ENCODE measurements around the gene MRTFB. TPM values are rescaled to one million over a fixed set of nuclear protein-coding genes. Genes with fewer than 3 reads are reported as not detected.
A peak's percentile ranks its signal among the peaks of the same experiment; 100 is the strongest.

The MRTFB gene
- total RNA-seq, 1 donor from 2014 or later = 31.8 TPM

DNA sequence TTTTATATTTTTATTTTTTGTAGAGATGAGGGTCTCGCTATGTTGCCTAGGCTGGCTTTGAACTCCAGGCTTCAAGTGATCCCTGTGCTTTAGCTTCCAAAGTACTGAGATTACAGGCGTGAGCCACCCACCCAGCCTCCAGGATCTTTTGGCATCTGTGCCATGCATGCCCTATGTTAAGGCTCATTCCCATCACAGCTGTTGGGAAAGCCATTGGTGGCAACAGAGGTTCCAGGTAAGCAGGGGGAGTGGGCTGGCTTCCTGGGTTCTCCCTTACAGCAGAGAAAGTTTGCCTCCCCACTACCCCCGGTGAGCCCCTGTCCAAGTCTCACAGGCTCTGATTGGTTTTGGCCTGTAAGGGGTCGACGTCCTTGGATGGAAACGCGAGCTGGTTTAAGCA lies 8.9 kb upstream of the MRTFB start:
- DNase-seq (ENCODE audit: low spot score) = no peak

- DNase-seq (ENCODE audit: low spot score) = no peak
Observed at GRCh38 chr16:14063618-14064581, 7.2 kb upstream of the MRTFB start.

GRCh38 chr16:14069818-14070217 lies 1.3 kb upstream of the MRTFB start:
- no peak for DNase-seq (ENCODE audit: low spot score)

DNA sequence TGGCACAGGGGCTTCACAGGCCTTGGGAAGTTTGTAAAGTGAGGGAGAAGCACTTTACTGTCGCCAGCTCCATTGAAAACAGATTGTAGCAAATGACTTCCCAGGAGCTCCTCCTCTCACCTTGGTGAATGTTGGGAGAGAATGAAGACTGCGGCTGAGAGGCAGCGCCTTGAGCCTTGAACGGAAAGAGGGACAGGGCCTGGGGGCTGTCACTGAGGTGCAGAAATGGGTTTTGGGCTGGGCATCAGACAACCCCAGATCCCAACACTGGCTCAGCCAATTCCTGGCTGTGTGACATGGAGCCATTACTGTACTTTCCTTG lies 603 bp upstream of the MRTFB start:
- DNase-seq (ENCODE audit: low spot score) = no peak

DNA sequence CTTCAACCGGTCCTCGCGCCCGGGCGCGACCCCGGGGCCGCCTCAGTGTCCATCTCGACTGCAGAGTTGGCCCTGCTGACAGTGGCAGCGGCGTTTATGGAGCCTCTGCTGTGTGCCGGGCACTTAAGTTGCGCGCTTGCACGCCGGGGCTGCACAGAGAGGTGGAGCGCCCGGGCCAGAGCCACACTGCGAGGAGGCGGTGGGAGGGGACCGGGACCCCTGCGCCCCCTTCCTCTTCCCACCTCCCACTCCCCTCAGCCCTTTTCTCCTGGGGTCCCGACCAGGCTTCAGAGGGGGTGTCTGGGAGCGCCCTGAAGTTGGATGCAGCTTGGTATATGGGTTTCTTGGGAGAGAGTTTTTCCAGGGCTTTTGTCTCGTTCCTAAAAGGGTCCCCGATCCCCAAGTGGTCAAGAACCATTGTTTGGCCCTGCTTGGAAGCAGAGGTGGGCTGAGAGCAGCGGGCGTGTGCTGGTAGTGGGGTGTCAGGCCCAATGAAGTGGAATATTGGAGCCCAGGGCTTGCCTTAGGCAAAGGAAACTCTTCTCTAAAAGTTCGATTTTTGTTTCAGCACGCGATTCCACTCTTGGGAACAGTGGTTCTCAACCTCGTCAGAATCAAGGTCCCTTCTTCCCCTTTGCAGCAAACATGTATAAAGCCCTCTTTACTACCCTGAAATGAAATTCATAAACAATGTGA lies 605 bp downstream of the MRTFB start:
- no peak for DNase-seq (ENCODE audit: low spot score)

- no peak for DNase-seq (ENCODE audit: low spot score)
Observed at GRCh38 chr16:14072360-14072759, 1.2 kb downstream of the MRTFB start.

GRCh38 chr16:14074544-14074943 lies 3.4 kb downstream of the MRTFB start:
- no peak for DNase-seq (ENCODE audit: low spot score)

DNA sequence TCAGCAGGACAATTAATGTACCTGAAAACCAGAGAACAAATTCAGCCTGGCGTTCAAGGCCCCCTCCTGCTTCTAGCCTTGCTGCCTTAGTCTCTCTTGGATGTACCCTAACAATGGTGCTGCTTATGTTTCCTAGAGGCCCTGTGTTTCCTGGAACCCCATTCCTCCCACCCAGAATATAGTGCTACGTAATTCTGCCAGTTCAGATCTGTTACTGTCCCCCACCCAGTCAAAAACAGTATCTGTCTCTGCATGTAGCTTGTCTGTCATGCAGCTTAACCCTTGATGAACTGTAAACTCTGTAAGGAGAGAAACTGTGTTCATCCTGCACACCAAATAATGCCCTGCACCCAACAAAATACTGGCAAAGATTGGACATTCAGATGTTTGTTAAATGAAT lies 6.8 kb downstream of the MRTFB start:
- no peak for DNase-seq (ENCODE audit: low spot score)

GRCh38 chr16:14086477-14086876 lies 15.4 kb downstream of the MRTFB start:
- no peak for DNase-seq (ENCODE audit: low spot score)

GRCh38 chr16:14087181-14087580 lies 16.1 kb downstream of the MRTFB start:
- no peak for DNase-seq (ENCODE audit: low spot score)

GRCh38 chr16:14087590-14088154 lies 16.6 kb downstream of the MRTFB start:
- DNase-seq (ENCODE audit: low spot score) = no peak

DNA sequence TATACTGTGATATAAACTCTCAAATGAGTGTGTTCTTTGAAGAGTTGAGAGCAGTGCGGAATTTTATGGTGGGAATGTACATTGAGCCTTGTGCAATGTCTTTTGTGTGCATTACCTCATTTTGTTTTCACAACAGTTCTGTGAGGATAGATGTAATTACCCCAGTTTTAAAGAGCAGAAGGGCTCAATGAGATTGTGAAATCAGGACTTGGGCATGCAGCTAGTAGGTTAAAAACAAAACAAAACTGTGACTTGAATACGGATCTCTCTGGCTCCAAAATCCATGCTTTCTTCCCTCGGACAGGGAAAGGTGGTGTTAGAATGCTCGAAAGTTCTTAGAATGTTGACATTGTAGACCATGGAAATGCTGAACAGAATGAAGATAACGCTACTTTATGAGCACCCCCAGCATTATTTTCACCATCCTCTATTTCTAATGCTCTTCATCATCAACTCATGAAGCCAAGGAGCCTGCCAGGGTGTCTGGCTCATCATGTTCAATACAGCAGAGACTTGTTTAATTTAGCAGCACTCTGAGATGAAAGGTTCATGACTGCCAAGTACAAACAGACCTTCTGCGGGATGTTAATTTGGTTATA lies 17.1 kb downstream of the MRTFB start:
- DNase-seq (ENCODE audit: low spot score) = no peak

GRCh38 chr16:14089283-14089823 lies 18.2 kb downstream of the MRTFB start:
- DNase-seq (ENCODE audit: low spot score) = no peak

DNA sequence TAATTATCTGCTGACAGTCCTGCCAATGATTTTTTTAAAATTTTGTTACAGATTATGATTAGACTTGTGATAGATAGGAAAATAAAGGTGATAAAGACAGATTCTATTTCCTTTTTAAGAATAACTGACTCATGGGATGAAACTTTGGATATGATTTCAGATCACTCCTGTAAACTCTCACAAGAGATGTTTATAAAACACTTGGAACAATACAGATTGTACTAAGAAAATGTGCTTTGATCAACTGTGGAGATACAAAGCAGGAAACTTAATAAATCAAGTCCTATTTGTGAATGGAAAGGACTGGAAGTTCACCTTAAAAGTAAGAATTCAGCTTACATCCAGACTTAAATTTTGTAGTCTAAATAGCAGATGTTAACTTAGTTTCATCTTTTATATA lies 21.4 kb downstream of the MRTFB start:
- no peak for DNase-seq (ENCODE audit: low spot score)

- no peak for DNase-seq (ENCODE audit: low spot score)
Observed at GRCh38 chr16:14095883-14096551, 24.9 kb downstream of the MRTFB start.

- peak; percentile 58 for DNase-seq (ENCODE audit: low spot score)
Observed at GRCh38 chr16:14097182-14097959, 26.3 kb downstream of the MRTFB start.

DNA sequence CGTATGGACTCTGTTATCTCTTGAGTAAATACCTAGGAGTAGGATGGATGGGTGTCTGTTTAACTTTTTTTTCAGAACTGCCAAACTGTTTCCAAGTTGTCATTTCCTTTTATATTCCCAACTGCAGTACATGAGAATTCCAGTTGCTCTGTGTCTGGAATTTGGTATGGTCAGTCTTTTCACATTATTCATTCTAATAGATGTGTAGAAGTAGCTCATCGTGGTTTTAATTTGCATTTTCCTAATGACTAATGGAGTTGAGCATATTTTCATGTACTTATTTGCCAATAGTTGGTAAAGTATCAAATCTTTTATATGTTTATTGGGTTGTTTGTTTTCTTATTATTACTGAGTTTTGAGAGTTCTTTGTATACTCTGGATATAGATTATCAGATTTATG lies 27.0 kb downstream of the MRTFB start:
- no peak for DNase-seq (ENCODE audit: low spot score)

DNA sequence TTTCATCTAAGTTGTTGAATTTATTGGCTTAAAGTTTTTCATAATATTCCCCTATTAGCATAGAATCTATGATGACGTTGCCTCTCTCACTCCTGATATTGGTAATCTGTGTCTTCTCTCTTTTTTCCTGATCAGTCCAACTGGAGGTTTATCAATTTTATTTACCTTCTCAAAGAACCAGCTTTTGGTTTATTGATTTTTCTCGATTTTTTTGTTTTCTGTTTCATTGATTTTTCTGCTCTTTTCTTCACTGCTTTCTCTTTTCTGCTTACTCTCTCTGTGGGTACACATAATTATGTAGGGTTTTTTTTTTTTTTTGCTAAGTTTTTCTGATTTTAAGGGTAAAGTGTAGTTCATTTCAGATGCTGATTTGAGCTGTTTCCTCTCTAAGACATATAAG lies 29.7 kb downstream of the MRTFB start:
- no peak for DNase-seq (ENCODE audit: low spot score)

DNA sequence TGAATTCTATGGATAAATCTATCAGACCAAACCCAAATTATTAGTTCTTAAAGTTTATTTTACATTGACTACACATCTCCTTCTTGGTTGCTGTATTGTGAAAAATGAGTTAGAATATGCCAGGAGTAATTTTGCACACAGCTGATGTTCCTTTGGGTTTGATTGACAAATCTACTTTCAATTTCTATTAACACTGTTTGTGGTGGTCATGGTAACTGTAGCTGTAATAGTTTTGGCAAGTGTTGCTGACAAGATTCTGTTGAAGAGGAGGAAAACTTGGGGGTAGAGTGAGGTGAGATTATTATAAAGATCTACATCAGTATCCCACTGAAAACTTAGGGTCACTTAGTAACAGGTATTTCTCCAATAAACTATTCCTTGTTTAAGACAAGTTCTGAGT lies 30.3 kb downstream of the MRTFB start:
- DNase-seq (ENCODE audit: low spot score) = no peak

DNA sequence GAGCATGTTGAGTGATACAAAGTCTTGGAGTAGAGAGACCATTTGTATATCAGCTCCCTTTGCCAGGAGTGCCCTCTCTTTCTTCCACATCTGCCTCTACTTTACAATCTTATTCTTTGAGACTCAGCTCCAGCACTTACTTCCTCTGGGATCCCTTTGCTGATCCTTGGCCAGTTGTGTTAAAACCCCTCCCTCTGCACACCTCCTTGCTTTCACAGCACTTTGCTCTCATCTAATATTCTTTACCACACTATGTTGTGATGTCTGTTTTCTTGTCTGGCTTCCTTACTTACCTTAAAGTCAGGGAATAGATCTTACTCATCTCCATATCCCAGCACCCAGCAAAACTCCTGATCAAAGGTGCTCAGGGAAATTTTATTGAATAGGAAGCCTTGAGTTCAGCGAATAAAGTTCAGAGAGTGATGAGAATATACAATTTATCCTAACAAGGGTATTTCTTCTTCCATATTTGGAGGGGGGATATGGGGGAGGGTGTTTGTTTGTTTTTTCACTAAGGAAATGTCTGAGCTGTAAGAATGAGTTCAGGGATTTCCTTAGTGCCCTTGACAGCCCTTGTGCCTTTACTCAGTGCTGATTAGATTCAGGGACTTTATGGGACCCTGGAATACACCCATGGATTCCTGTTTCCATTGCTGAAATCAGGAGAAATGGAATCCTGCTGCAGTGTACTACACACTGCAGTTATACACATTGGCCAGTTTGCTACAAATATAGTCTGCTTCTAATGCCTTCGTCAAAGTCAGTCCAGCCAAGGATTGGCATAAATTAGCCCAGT lies 32.0 kb downstream of the MRTFB start:
- DNase-seq (ENCODE audit: low spot score) = no peak
